GM12878 (cell line): ENCODE results near the gene DDR1. TPM values are rescaled to one million over a fixed set of nuclear protein-coding genes. Genes with fewer than 3 reads are reported as not detected.

Source experiments
- ATAC-seq: fragments of 200-7000 bp; cut with Tn5 transposase; 3 replicates; pipeline ENCODE4 v1.9.1; 2020; ENCODE audit warnings: mild to moderate bottlenecking, moderate library complexity
- BruUV-seq: library from RNA; stranded (reverse); fragments of 400-500 nt; replicated peaks from 2 replicates; lab custom pipeline; 2021; lab: Mats Ljungman, UMichigan
- CTCF ChIA-PET: fragments of 300-600 bp; sonication (Branson Sonifier 250); formaldehyde crosslinking; extraction: SDS; loops from one replicate; lab custom pipeline; 2021; ENCODE audit warnings: inconsistent platforms; lab: Yijun Ruan, JAX
- POLR2A ChIA-PET: fragments of 350-600 bp; formaldehyde crosslinking; extraction: SDS; loops from one replicate; lab custom pipeline; 2021; ENCODE audit warnings: inconsistent platforms; lab: Charles Lee
- RAD21 ChIA-PET: fragments of 300-600 bp; sonication (Branson Sonifier 250); formaldehyde crosslinking; loops from one replicate; lab custom pipeline; 2023; ENCODE audit warnings: antibody characterized with exemption; ENCODE audit not compliant: unreplicated experiment; lab: Charles Lee
- SMC1A ChIA-PET: fragments of 300-600 bp; sonication (Branson Sonifier 250); formaldehyde crosslinking; loops from one replicate; lab custom pipeline; 2023; ENCODE audit not compliant: unreplicated experiment, uncharacterized antibody; lab: Charles Lee
- DNase-seq: peaks from one replicate; pipeline ENCODE4 v3.0.0-alpha.2; 2011; ENCODE audit warnings: low read depth, low spot score
- FAIRE-seq: peaks from 3 replicates; lab custom pipeline; 2011; peaks lifted over from hg19 to GRCh38; lab: Jason Lieb, UNC
- H2AFZ ChIP-seq: 2 replicates; pipeline ENCODE4 v1.6.0; 2011; ENCODE audit warnings: low read depth, low read length, control low read depth; ENCODE audit not compliant: control insufficient read depth
- H3K27ac ChIP-seq: 2 replicates; pipeline ENCODE4 v1.5.1; 2011; ENCODE audit warnings: control low read depth; ENCODE audit not compliant: control insufficient read depth, insufficient read depth
- H3K27me3 ChIP-seq, 2 experiments: replicated peaks in 1 of 2; 2 replicates each; pipeline versions ENCODE4 v1.6.0 to v1.6.1; 2011; ENCODE audit warnings: low read length in 1 of 2; ENCODE audit not compliant: control insufficient read depth in 2 of 2, insufficient read depth in 2 of 2
- H3K36me3 ChIP-seq, 2 experiments: 2 replicates each; pipeline ENCODE4 v1.5.1; 2011; ENCODE audit warnings: low read length in 1 of 2; ENCODE audit not compliant: control insufficient read depth in 2 of 2, insufficient read depth in 2 of 2
- H3K4me1 ChIP-seq: 2 replicates; pipeline ENCODE4 v1.6.1; 2011; ENCODE audit warnings: mild to moderate bottlenecking, low read length, moderate library complexity, mixed read lengths; ENCODE audit not compliant: control insufficient read depth, insufficient read depth
- H3K4me2 ChIP-seq: 2 replicates; pipeline ENCODE4 v1.6.0; 2011; ENCODE audit warnings: control low read depth; ENCODE audit not compliant: control insufficient read depth, insufficient read depth
- H3K4me3 ChIP-seq: fragments of 200-600 bp; sonication (generic); 2 replicates; pipeline ENCODE4 v1.5.1; 2016
- H3K79me2 ChIP-seq: 2 replicates; pipeline ENCODE4 v1.6.0; 2011; ENCODE audit warnings: low read length; ENCODE audit not compliant: control insufficient read depth, insufficient read depth
- H3K9ac ChIP-seq: 2 replicates; pipeline ENCODE4 v1.8.0; 2011; ENCODE audit warnings: low read length, control low read depth, mixed read lengths; ENCODE audit not compliant: control insufficient read depth, insufficient read depth
- H3K9me3 ChIP-seq: replicated peaks from 3 replicates; pipeline ENCODE4 v1.5.1; 2011; ENCODE audit warnings: mild to moderate bottlenecking, low read length; ENCODE audit not compliant: control insufficient read depth, insufficient read depth
- H4K20me1 ChIP-seq: 2 replicates; pipeline ENCODE4 v1.6.0; 2011; ENCODE audit not compliant: control insufficient read depth, insufficient read depth
- CBX5 ChIP-seq: sonication (generic); IDR thresholded peaks from 2 replicates; pipeline ENCODE4 v1.6.1; 2016; ENCODE audit warnings: low read depth, moderate library complexity, mild to moderate bottlenecking, inconsistent platforms
- CEBPZ ChIP-seq: fragments of 150-350 bp; IDR thresholded peaks from 2 replicates; pipeline ENCODE4 v1.6.1; 2016; ENCODE audit warnings: low read depth, low read length
- EGR1 ChIP-seq, 2 experiments: IDR thresholded peaks; 1 replicate in 1 of 2; 2 replicates in 1 of 2; pipeline ENCODE4 v1.6.1; 2011 to 2012; ENCODE audit warnings: low read depth in 2 of 2, low read length in 2 of 2, borderline replicate concordance in 1 of 2, mild to moderate bottlenecking in 1 of 2, moderate library complexity in 1 of 2
- FOXM1 ChIP-seq: IDR thresholded peaks from 2 replicates; pipeline ENCODE4 v1.6.1; 2012; ENCODE audit warnings: low read depth, mild to moderate bottlenecking, inconsistent platforms, low read length, moderate library complexity
- GATAD2B ChIP-seq: fragments of 450-650 bp; conservative IDR thresholded peaks from 2 replicates; pipeline ENCODE4 v1.6.1; 2017; ENCODE audit warnings: low read depth, mild to moderate bottlenecking, moderate library complexity
- IRF5 ChIP-seq: fragments of 450-650 bp; IDR thresholded peaks from 2 replicates; pipeline ENCODE4 v1.6.1; 2017; ENCODE audit warnings: borderline replicate concordance
- KLF5 ChIP-seq: fragments of 450-650 bp; IDR thresholded peaks from 2 replicates; pipeline ENCODE4 v1.6.1; 2014; ENCODE audit warnings: mild to moderate bottlenecking; ENCODE audit not compliant: partially characterized antibody
- PAX5 ChIP-seq: IDR thresholded peaks from 2 replicates; pipeline ENCODE4 v1.6.1; 2011; ENCODE audit warnings: low read depth, low read length, borderline replicate concordance
- RB1 ChIP-seq: fragments of 450-650 bp; formaldehyde crosslinking; IDR thresholded peaks from 2 replicates; pipeline ENCODE4 v1.6.1; 2017; ENCODE audit warnings: mild to moderate bottlenecking, borderline replicate concordance
- STAT1 ChIP-seq: fragments of 450-650 bp; conservative IDR thresholded peaks from 2 replicates; pipeline ENCODE4 v1.6.1; 2014; ENCODE audit warnings: antibody characterized with exemption, mild to moderate bottlenecking
- SUPT20H ChIP-seq: IDR thresholded peaks from 2 replicates; pipeline ENCODE4 v1.6.1; 2011; ENCODE audit warnings: low read depth, mild to moderate bottlenecking, low read length, moderate library complexity, borderline replicate concordance; ENCODE audit not compliant: control insufficient read depth
- WRNIP1 ChIP-seq: IDR thresholded peaks from 2 replicates; pipeline ENCODE4 v1.6.1; 2011; ENCODE audit warnings: low read depth, low read length, improper control_type of control experiment, borderline replicate concordance
- ZNF24 ChIP-seq: fragments of 450-650 bp; IDR thresholded peaks from 2 replicates; pipeline ENCODE4 v1.6.1; 2017; ENCODE audit warnings: antibody characterized with exemption, mild to moderate bottlenecking
- ZNF274 ChIP-seq: IDR thresholded peaks from one replicate; pipeline ENCODE4 v1.8.0; 2011; ENCODE audit not compliant: insufficient read length, insufficient read depth
- WGBS: methylation state at CpG from one replicate; pipeline ENCODE4 v1.1.6; 2016; ENCODE audit warnings: low lambda C conversion rate; ENCODE audit not compliant: insufficient replicate concordance, insufficient coverage; ENCODE audit errors: missing lambda C conversion rate; 5-methylcytosine and 5-hydroxymethylcytosine counted together
- in situ Hi-C: fragments of 300-500 bp; cut with MboI; formaldehyde crosslinking; loops from 9 replicates; pipeline ENCODE4 v1.14.3; 2018; ENCODE audit warnings: mixed read lengths
- intact Hi-C: fragments of 100-400 bp; cut with micrococcal nuclease; formaldehyde crosslinking; loops from one replicate; pipeline ENCODE4 v1.14.2; 2022; ENCODE audit not compliant: unreplicated experiment
- polyA plus RNA-seq, 11 experiments: library from polyadenylated mRNA; depleted of rRNA in 4 of 11; unstranded in 6 of 11; stranded (reverse) in 5 of 11; fragments of >200 nt; fragmentation: Nextera tagmentation in 4 of 11; fragmentation: Illumina TruSeq in 1 of 11; extraction: Ambion mirVana in 4 of 11; extraction: Trizol in 1 of 11; gene quantifications; 1 replicate in 1 of 11; 2 replicates in 10 of 11; pipeline versions ENCODE4 v1.2.1 to v1.2.3, GENCODE V29; 2011 to 2016; ENCODE audit warnings: inconsistent platforms in 2 of 11, missing spikeins in 2 of 11, low read depth in 1 of 11
- total RNA-seq, 4 experiments: library from RNA; depleted of rRNA in 3 of 4; stranded (reverse); fragments of >200 nt in 3 of 4; fragmentation: Illumina TruSeq in 1 of 4; extraction: Trizol in 1 of 4; gene quantifications; 2 replicates each; pipeline versions ENCODE4 v1.2.1 to v1.2.3, GENCODE V29; 2013 to 2021

Gene DDR1
- total and polyA plus RNA-seq, 10 of the 15 experiments (the other 5 are each of a cell fraction or from before 2014, with no cell fraction given), result 1.1 to 39.0 (median 11.9) TPM

GRCh38 chr6:30847971-30848436 lies 36.3 kb upstream of the DDR1 start (continued):
- TF ChIP-seq CEBPZ (no peak), SUPT20H (no peak), ZNF274 (no peak), GATAD2B (no peak), FOXM1 (no peak), RB1 (no peak), CBX5 (no peak), ZNF24 (no peak), PAX5 (no peak)

- peaks cover 8% of the 10 kb centered on the region; the same call in 2 of the 3 replicates for H3K9me3 ChIP-seq
- no peaks in the 10 kb centered on the region for H4K20me1 ChIP-seq
- POLR2A ChIA-PET, result no interaction called here
- H2AFZ ChIP-seq, result no peak overlapping the region
- intact Hi-C loops, result no loop called here
- ATAC-seq (no peak), FAIRE-seq (no peak), DNase-seq (no peak)
- H3K36me3 ChIP-seq, result no peaks in the 10 kb centered on the region
- in situ Hi-C loops, result no loop called here
- no peak overlapping the region for H3K27ac ChIP-seq
- WGBS, result 7% methylated on average over 6 of the region's 6 CpGs
- no peak overlapping the region for H3K4me2 ChIP-seq
- H3K9ac ChIP-seq, result no peak overlapping the region
- H3K4me1 ChIP-seq, result no peaks in the 10 kb centered on the region
- SMC1A ChIA-PET, result interaction anchor here (0.7 kb wide), 1 partner anchor 20 kb away, joined by 3 read pairs; no protein-coding TSS in a partner anchor
- CTCF ChIA-PET, result no interaction called here
- H3K4me3 ChIP-seq, result no peak overlapping the region
- no peaks in the 10 kb centered on the region for H3K79me2 ChIP-seq
- RAD21 ChIA-PET, result no interaction called here
- BruUV-seq, result no TSS peak
- H3K27me3 ChIP-seq, result no peaks in the 10 kb centered on the region
- TF ChIP-seq EGR1 (IDR thresholded peaks at IDR 0.05; ENCODE audit: borderline replicate concordance in 1 of 2, low read depth in 2 of 2, low read length in 2 of 2) (no peak), WRNIP1 (no peak), STAT1 (no peak), KLF5 (no peak), IRF5 (no peak), CBX5 (no peak), SUPT20H (no peak)
Measured at GRCh38 chr6:30849903-30850651, 34.2 kb upstream of the DDR1 start.
